HCT116 (cell line): ENCODE measurements around the gene ENGASE. TPM values are rescaled to one million over a fixed set of nuclear protein-coding genes. Genes with fewer than 3 reads are reported as not detected.
A peak's percentile ranks its signal among the peaks of the same experiment; 100 is the strongest.

Experiments used
- ATAC-seq: fragments of 200-7000 bp; cut with Tn5 transposase; 2 replicates; pipeline ENCODE4 v1.9.1; 2020; ENCODE audit warnings: mild to moderate bottlenecking, moderate library complexity
- BruUV-seq: library from RNA; stranded (reverse); fragments of 400-500 nt; replicated peaks from 2 replicates; lab custom pipeline; 2021; lab: Mats Ljungman, UMichigan
- CTCF ChIA-PET: fragments of 300-600 bp; sonication (Branson Sonifier 250); formaldehyde crosslinking; loops from one replicate; lab custom pipeline; 2021; ENCODE audit warnings: antibody characterized with exemption; lab: Charles Lee
- POLR2A ChIA-PET: fragments of 300-600, 350-600 bp; sonication (Branson Sonifier 250); formaldehyde crosslinking; loops from one replicate; lab custom pipeline; 2021; ENCODE audit warnings: antibody characterized with exemption; lab: Charles Lee
- RAD21 ChIA-PET, 2 experiments: fragments of 300-600 bp; sonication (Branson Sonifier 250); formaldehyde crosslinking; loops; one replicate each; lab custom pipeline; 2023; ENCODE audit warnings: low total read pairs in 2 of 2; ENCODE audit not compliant: uncharacterized antibody in 2 of 2, unreplicated experiment in 2 of 2, low non-redundant PET in 1 of 2; lab: Charles Lee
- DNase-seq: peaks from one replicate; pipeline ENCODE4 v3.0.0-alpha.2; 2010; ENCODE audit warnings: low read depth, low spot score
- H2AFZ ChIP-seq: fragments of 200-600 bp; shearing (Covaris generic), sonication (generic); 2 replicates; pipeline ENCODE4 v1.6.1; 2017; ENCODE audit warnings: low read depth, mixed run types, mixed read lengths, antibody characterized with exemption, low read length; ENCODE audit not compliant: poor library complexity, severe bottlenecking
- H3K27ac ChIP-seq: 2 replicates; pipeline ENCODE4 v1.5.1; 2012; ENCODE audit warnings: low read depth, low read length
- H3K27me3 ChIP-seq: fragments of 200-600 bp; sonication (generic); 2 replicates; pipeline ENCODE4 v1.6.1; 2016; ENCODE audit warnings: mixed run types, low read length, mixed read lengths; ENCODE audit not compliant: insufficient read depth
- H3K36me3 ChIP-seq, 2 experiments: fragments of 200-500 bp in 1 of 2; fragments of 200-600 bp in 1 of 2; sonication (Bioruptor generic) in 1 of 2; sonication (generic) in 1 of 2; 2 replicates each; pipeline versions ENCODE4 v1.5.1 to v1.6.1; 2014 to 2016; ENCODE audit warnings: low read length in 2 of 2, inconsistent platforms in 1 of 2, mixed read lengths in 1 of 2, mixed run types in 1 of 2; ENCODE audit not compliant: insufficient read depth in 2 of 2, control insufficient read depth in 1 of 2
- H3K4me1 ChIP-seq, 2 experiments: fragments of 200-600 bp in 1 of 2; sonication (generic) in 1 of 2; 2 replicates each; pipeline versions ENCODE4 v1.5.1 to v1.6.1; 2012 to 2017; ENCODE audit warnings: low read length in 2 of 2, inconsistent platforms in 1 of 2, mild to moderate bottlenecking in 1 of 2, mixed read lengths in 1 of 2, mixed run types in 1 of 2, moderate library complexity in 1 of 2; ENCODE audit not compliant: insufficient read depth in 2 of 2, control insufficient read depth in 1 of 2
- H3K4me2 ChIP-seq: fragments of 200-600 bp; sonication (generic); 2 replicates; pipeline ENCODE4 v1.6.1; 2017; ENCODE audit warnings: mixed run types, low read length, mixed read lengths
- H3K4me3 ChIP-seq, 2 experiments: fragments of 200-600 bp in 1 of 2; sonication (generic) in 1 of 2; replicated peaks in 1 of 2; 2 replicates each; pipeline ENCODE4 v1.5.1; 2011 to 2016; ENCODE audit warnings: low read length in 2 of 2, control low read depth in 1 of 2, low read depth in 1 of 2, mild to moderate bottlenecking in 1 of 2, mixed read lengths in 1 of 2, mixed run types in 1 of 2
- H3K79me2 ChIP-seq: fragments of 200-600 bp; sonication (generic); 2 replicates; pipeline ENCODE4 v1.6.1; 2017; ENCODE audit warnings: mild to moderate bottlenecking, mixed run types, low read length, moderate library complexity, mixed read lengths; ENCODE audit not compliant: insufficient read depth
- H3K9ac ChIP-seq: fragments of 200-600 bp; sonication (generic); 2 replicates; pipeline ENCODE4 v1.6.1; 2016; ENCODE audit warnings: low read length, mixed read lengths
- H3K9me2 ChIP-seq: fragments of 200-600 bp; sonication (generic), shearing (Covaris generic); 2 replicates; pipeline ENCODE4 v1.6.1; 2017; ENCODE audit warnings: mixed run types, mild to moderate bottlenecking, moderate library complexity; ENCODE audit not compliant: insufficient read depth
- H3K9me3 ChIP-seq, 2 experiments: fragments of 200-500 bp in 1 of 2; fragments of 200-600 bp in 1 of 2; sonication (Bioruptor generic) in 1 of 2; sonication (generic) in 1 of 2; 2 replicates each; pipeline ENCODE4 v1.6.1; 2014 to 2017; ENCODE audit warnings: low read length in 2 of 2, mixed read lengths in 2 of 2, inconsistent platforms in 1 of 2, low read depth in 1 of 2, mild to moderate bottlenecking in 1 of 2, mixed run types in 1 of 2, moderate library complexity in 1 of 2; ENCODE audit not compliant: control insufficient read depth in 1 of 2, insufficient read depth in 1 of 2
- H4K20me1 ChIP-seq: fragments of 200-600 bp; sonication (generic), shearing (Covaris generic); 2 replicates; pipeline ENCODE4 v1.6.1; 2017; ENCODE audit warnings: mixed run types, mild to moderate bottlenecking, moderate library complexity; ENCODE audit not compliant: insufficient read depth
- ELF1 ChIP-seq: IDR thresholded peaks from 2 replicates; pipeline ENCODE4 v1.6.1; 2012; ENCODE audit warnings: low read depth, borderline replicate concordance
- EZH2 ChIP-seq: fragments of 200-600 bp; sonication (generic); IDR thresholded peaks from 2 replicates; pipeline ENCODE4 v1.6.1; 2017; ENCODE audit warnings: antibody characterized with exemption, mixed run types
- FOSL1 ChIP-seq: IDR thresholded peaks from 2 replicates; pipeline ENCODE4 v1.6.1; 2012; ENCODE audit warnings: low read depth
- POLR2AphosphoS5 ChIP-seq: IDR thresholded peaks from 2 replicates; pipeline ENCODE4 v1.6.1; 2011; ENCODE audit warnings: mild to moderate bottlenecking, low read depth, low read length, moderate library complexity
- RAD21 ChIP-seq: IDR thresholded peaks from 2 replicates; pipeline ENCODE4 v1.6.1; 2012; ENCODE audit warnings: low read depth, mild to moderate bottlenecking
- REST ChIP-seq: IDR thresholded peaks from 2 replicates; pipeline ENCODE4 v1.6.1; 2012; ENCODE audit warnings: low read depth
- SIN3A ChIP-seq: IDR thresholded peaks from 2 replicates; pipeline ENCODE4 v1.6.1; 2012; ENCODE audit warnings: low read depth
- ZFX ChIP-seq: fragments of 450-650 bp; IDR thresholded peaks from 2 replicates; pipeline ENCODE4 v1.6.1; 2017
- ZNF274 ChIP-seq: fragments of 200-500 bp; sonication (Bioruptor generic); IDR thresholded peaks from 2 replicates; pipeline ENCODE4 v1.6.1; 2014; ENCODE audit warnings: mild to moderate bottlenecking, low read depth, low read length, inconsistent platforms
- intact Hi-C: fragments of 100-400 bp; cut with micrococcal nuclease; formaldehyde crosslinking; loops from 2 replicates; pipeline ENCODE4 v1.10.0; 2022
- total RNA-seq: library from RNA; stranded (reverse); gene quantifications from one replicate; pipeline ENCODE4 v1.2.1, GENCODE V29; 2021; ENCODE audit not compliant: unreplicated experiment
- TF ChIP-seq, protein P1 (sequence below), 3 experiments: fragments of 200-600 bp in 1 of 3; sonication (generic) in 1 of 3; IDR thresholded peaks in 2 of 3; conservative IDR thresholded peaks in 1 of 3; 2 replicates each; pipeline ENCODE4 v1.5.1; 2012 to 2017; ENCODE audit warnings: low read depth in 2 of 3, low read length in 2 of 3, antibody characterized with exemption in 1 of 3, borderline replicate concordance in 1 of 3, control low read depth in 1 of 3, mild to moderate bottlenecking in 1 of 3, mixed read lengths in 1 of 3, mixed run types in 1 of 3, moderate library complexity in 1 of 3; ENCODE audit not compliant: insufficient read depth in 1 of 3

The ENGASE gene
- total RNA-seq, 1 experiment from 2014 or later = 54.2 TPM

GRCh38 chr17:79073016-79073705, 1.5 kb upstream of the ENGASE start:
- H3K27me3 ChIP-seq = no peaks in the 10 kb centered on the region
- H3K9me2 ChIP-seq = no peaks in the 10 kb centered on the region
- no peak overlapping the region for H3K4me3 ChIP-seq
- DNase-seq = no peak
- no peak overlapping the region for H3K9ac ChIP-seq
- intact Hi-C loops = no loop called here
- H3K27ac ChIP-seq = no peak overlapping the region
- H3K9me3 ChIP-seq = no peaks in the 10 kb centered on the region
- peaks cover 9% of the 10 kb centered on the region; the same call in 1 of the 2 replicates for H3K79me2 ChIP-seq
- ATAC-seq = no peak
- H3K36me3 ChIP-seq = no peaks in the 10 kb centered on the region; a peak in 1 of 4 replicates
- RAD21 ChIA-PET = no interaction called here
- 0 out of 2 replicates have a peak overlapping the region, but pooled peaks have one; percentile 93 for H3K4me2 ChIP-seq
- TF ChIP-seq RAD21 (no peak), REST (no peak), ZFX (no peak), SIN3A (no peak), POLR2AphosphoS5 (no peak), ZNF274 (no peak), EZH2 (no peak), ELF1 (no peak), FOSL1 (no peak)
- TF ChIP-seq, protein P1, sequence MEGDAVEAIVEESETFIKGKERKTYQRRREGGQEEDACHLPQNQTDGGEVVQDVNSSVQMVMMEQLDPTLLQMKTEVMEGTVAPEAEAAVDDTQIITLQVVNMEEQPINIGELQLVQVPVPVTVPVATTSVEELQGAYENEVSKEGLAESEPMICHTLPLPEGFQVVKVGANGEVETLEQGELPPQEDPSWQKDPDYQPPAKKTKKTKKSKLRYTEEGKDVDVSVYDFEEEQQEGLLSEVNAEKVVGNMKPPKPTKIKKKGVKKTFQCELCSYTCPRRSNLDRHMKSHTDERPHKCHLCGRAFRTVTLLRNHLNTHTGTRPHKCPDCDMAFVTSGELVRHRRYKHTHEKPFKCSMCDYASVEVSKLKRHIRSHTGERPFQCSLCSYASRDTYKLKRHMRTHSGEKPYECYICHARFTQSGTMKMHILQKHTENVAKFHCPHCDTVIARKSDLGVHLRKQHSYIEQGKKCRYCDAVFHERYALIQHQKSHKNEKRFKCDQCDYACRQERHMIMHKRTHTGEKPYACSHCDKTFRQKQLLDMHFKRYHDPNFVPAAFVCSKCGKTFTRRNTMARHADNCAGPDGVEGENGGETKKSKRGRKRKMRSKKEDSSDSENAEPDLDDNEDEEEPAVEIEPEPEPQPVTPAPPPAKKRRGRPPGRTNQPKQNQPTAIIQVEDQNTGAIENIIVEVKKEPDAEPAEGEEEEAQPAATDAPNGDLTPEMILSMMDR (IDR thresholded peaks at IDR 0.05 in 2 of 3, conservative IDR thresholded peaks at IDR 0.05 in 1 of 3; ENCODE audit: borderline replicate concordance in 1 of 3, insufficient read depth in 1 of 3, low read depth in 2 of 3, low read length in 2 of 3) = no peak
- no peak overlapping the region for H2AFZ ChIP-seq
- CTCF ChIA-PET = interaction anchor here (1.2 to 2.5 kb wide), 6 partner anchors 9 to 328 kb away, joined by 3 to 11 read pairs (median 6); no protein-coding TSS in a partner anchor
- no TSS peak for BruUV-seq
- peaks cover 10 to 22% of the 10 kb centered on the region in 2 experiments; a peak in 3 of 4 replicates for H3K4me1 ChIP-seq
- no peaks in the 10 kb centered on the region for H4K20me1 ChIP-seq
- POLR2A ChIA-PET = no interaction called here
